Kidney (tissue), 14 donors: ENCODE measurements around the gene ERBB3. TPM values are rescaled to one million over a fixed set of nuclear protein-coding genes. Genes with fewer than 3 reads are reported as not detected.

Source experiments
- DNase-seq, 5 donors: peaks; one replicate each; pipeline ENCODE4 v3.0.0-alpha.2; 2013 to 2020
- FAIRE-seq: peaks from 2 replicates; lab custom pipeline; 2012; peaks lifted over from hg19 to GRCh38; lab: Jason Lieb, UNC
- H3K27ac ChIP-seq, 2 donors: one replicate each; pipeline ENCODE4 v1.7.0; 2013; ENCODE audit warnings: low read depth in 2 of 2, low read length in 2 of 2, inconsistent platforms in 1 of 2
- H3K27me3 ChIP-seq: one replicate; pipeline ENCODE4 v1.7.1; 2013; ENCODE audit warnings: low read length, inconsistent platforms; ENCODE audit not compliant: control insufficient read depth, insufficient read depth
- H3K36me3 ChIP-seq, 3 donors: one replicate each; pipeline versions ENCODE4 v1.7.0 to v1.7.1; 2013; ENCODE audit warnings: low read length in 3 of 3, control low read depth in 1 of 3, inconsistent platforms in 1 of 3; ENCODE audit not compliant: insufficient read depth in 3 of 3, control insufficient read depth in 2 of 3
- H3K4me1 ChIP-seq, 3 donors: one replicate each; pipeline versions ENCODE4 v1.7.0 to v1.7.1; 2013; ENCODE audit warnings: low read length in 3 of 3, inconsistent platforms in 1 of 3, low read depth in 1 of 3; ENCODE audit not compliant: control insufficient read depth in 2 of 3, insufficient read depth in 2 of 3
- H3K4me3 ChIP-seq, 3 donors: one replicate each; pipeline versions ENCODE4 v1.7.0 to v1.8.1; 2013; ENCODE audit warnings: low read length in 3 of 3, control low read depth in 1 of 3, inconsistent platforms in 1 of 3
- H3K9ac ChIP-seq, 3 donors: one replicate each; pipeline versions ENCODE4 v1.7.0 to v1.7.1; 2013; ENCODE audit warnings: low read length in 3 of 3, control low read depth in 1 of 3, inconsistent platforms in 1 of 3
- H3K9me3 ChIP-seq, 3 donors: one replicate each; pipeline versions ENCODE4 v1.7.0 to v1.7.1; 2013; ENCODE audit warnings: low read length in 3 of 3, control low read depth in 1 of 3, inconsistent platforms in 1 of 3; ENCODE audit not compliant: control insufficient read depth in 2 of 3, insufficient read depth in 1 of 3
- CTCF ChIP-seq: IDR thresholded peaks from 3 replicates; pipeline ENCODE4 v1.5.1; 2012; ENCODE audit warnings: mild to moderate bottlenecking, moderate library complexity, borderline replicate concordance; ENCODE audit not compliant: insufficient read depth; ENCODE audit errors: extremely low read depth
- intact Hi-C: fragments of 100-400 bp; cut with DNase I; formaldehyde crosslinking; loops from one replicate; pipeline ENCODE4 v1.11.1; 2022
- polyA plus RNA-seq: library from polyadenylated mRNA; stranded (reverse); fragments of 350-450 nt; fragmentation: Illumina TruSeq; extraction: RNeasy Lipid Tissue Mini Kit (QIAGEN cat#74804); gene quantifications from one replicate; pipeline ENCODE4 v1.2.3, GENCODE V29; 2014; ENCODE audit warnings: low read depth, low replicate concordance; ENCODE audit not compliant: insufficient read depth
- total RNA-seq: library from RNA; stranded (reverse); fragmentation: NEBNext Ultra II Directional; extraction: Animal tissue kit (Norgen Biotek cat#: 25700); gene quantifications from one replicate; pipeline ENCODE4 v1.2.1, GENCODE V29; 2021
- donor health status: control.
- donor health status: control.
- donor health status: control.
- donor health status: control.
- donor health status: control.
- donor health status: DM: yes; HTN: yes; CAD: no.
- donor health status: Normal renal cell carcinoma (clear cell type).

Gene ERBB3
- total and polyA plus RNA-seq, 2 donors from 2014 or later: 31.5 to 58.1 TPM

DNA sequence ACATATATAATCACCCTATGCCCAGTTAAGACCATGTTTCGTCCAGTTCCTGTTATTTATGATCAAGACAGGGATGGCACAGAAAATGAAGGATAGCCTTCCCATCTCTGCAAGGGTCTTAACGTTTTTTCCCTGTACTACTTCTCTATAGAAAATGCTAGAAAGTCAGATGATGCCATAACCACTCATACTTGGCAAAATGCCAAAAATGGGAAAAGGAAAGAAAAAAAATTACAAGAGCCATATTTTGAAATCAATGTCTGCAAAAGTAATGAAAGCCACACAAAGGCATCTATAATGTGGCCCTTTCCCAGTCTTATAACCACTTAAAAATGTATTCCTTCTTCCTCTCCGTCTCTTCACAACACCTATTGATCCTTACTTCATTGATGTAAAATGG is 70.6 kb downstream of the ERBB3 start:
- H3K9me3 ChIP-seq: no peaks in the 10 kb centered on the region
- H3K27ac ChIP-seq: no peak overlapping the region
- H3K36me3 ChIP-seq: peaks cover 0 to under 1% (median 0%) of the 10 kb centered on the region in 3 donors
- FAIRE-seq: no peak
- no peaks in the 10 kb centered on the region for H3K27me3 ChIP-seq
- no peak for TF ChIP-seq CTCF
- H3K4me1 ChIP-seq: peaks cover 0 to 23% (median 12%) of the 10 kb centered on the region in 3 donors
- no peak overlapping the region for H3K9ac ChIP-seq
- H3K4me3 ChIP-seq: no peak overlapping the region
- intact Hi-C loops: no loop called here
- no peak for DNase-seq

DNA sequence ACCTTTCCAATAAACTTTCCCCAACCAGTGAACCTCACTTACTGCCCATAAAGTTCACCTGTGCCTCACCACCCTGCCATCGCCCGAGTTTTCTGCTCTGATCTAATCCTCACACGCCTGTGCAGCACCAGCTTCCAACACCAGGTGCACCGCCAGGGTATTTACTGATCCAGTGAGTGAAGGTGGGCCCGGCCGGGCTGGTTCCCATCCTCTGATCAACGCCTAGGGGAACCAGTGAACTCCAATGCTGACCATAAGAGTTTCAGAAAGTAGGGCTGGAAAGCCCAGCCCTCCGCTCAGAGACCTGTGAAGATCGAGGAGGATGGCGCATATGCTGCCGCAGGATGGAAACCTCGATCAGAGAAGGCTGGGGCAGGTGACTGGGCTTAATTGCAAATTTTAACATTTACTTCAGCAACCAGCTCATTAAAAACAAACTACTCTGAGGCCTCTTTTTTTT is 71.7 kb downstream of the ERBB3 start:
- Histone ChIP-seq H3K36me3 (peaks cover 0 to 2% (median 0%) of the 10 kb centered on the region in 3 donors), H3K9ac (peak overlapping the region; percentile 57 to 83 (median 60)), H3K4me3 (peak overlapping the region; percentile 71 to 92 (median 82)), H3K4me1 (peaks cover 0 to 20% (median 10%) of the 10 kb centered on the region in 3 donors), H3K27ac (peak overlapping the region; percentile 87 to 91), H3K9me3 (no peaks in the 10 kb centered on the region), H3K27me3 (no peaks in the 10 kb centered on the region)
- no peak for TF ChIP-seq CTCF
- FAIRE-seq: no peak
- intact Hi-C loops: no loop called here
- peak; percentile 65 to 84 (median 73) for DNase-seq

GRCh38 chr12:56152132-56152755 is 72.3 kb downstream of the ERBB3 start, which contains the start of gene MYL6B:
Gene MYL6B, plus strand, starts transcription at chr12:56152587. Its CDS starts 1,332 bp downstream, at chr12:56153919.
- TF ChIP-seq CTCF: no peak
- H3K9ac ChIP-seq: peak within 1 kb of the TSS; percentile 68 to 93 (median 83)
- peaks cover 0 to 16% (median 10%) of the 10 kb centered on the region in 3 donors for H3K4me1 ChIP-seq
- DNase-seq (peak; percentile 92 to 98 (median 95)), FAIRE-seq (no peak)
- H3K27me3 ChIP-seq: no peaks in the 10 kb centered on the region
- peaks cover 0 to 2% (median 0%) of the 10 kb centered on the region in 3 donors for H3K36me3 ChIP-seq
- peak within 1 kb of the TSS; percentile 80 to 92 (median 82) for H3K4me3 ChIP-seq
- intact Hi-C loops: no loop called here
- no peaks in the 10 kb centered on the region for H3K9me3 ChIP-seq
- peak within 1 kb of the TSS; percentile 87 to 91 for H3K27ac ChIP-seq

Other genes with a start within 250 kb of the ERBB3 start
- gene MMP19, start 237.2 kb upstream of the ERBB3 start, total RNA-seq: 8.8 TPM
- gene MMP19, start 237.2 kb upstream of the ERBB3 start, polyA plus RNA-seq: 2.0 TPM
- gene PYM1, start 152.3 kb upstream of the ERBB3 start, total RNA-seq: 29.0 TPM
- gene PYM1, start 152.3 kb upstream of the ERBB3 start, polyA plus RNA-seq: 39.7 TPM
- gene DGKA, start 149.0 kb upstream of the ERBB3 start, total RNA-seq: 68.2 TPM
- 13.2 TPM for gene DGKA, start 149.0 kb upstream of the ERBB3 start, polyA plus RNA-seq
- gene PMEL, start 114.1 kb upstream of the ERBB3 start, total RNA-seq: 1.7 TPM
- 3.5 TPM for gene PMEL, start 114.1 kb upstream of the ERBB3 start, polyA plus RNA-seq
- 23.2 TPM for gene CDK2, start 113.3 kb upstream of the ERBB3 start, total RNA-seq
- 7.6 TPM for gene CDK2, start 113.3 kb upstream of the ERBB3 start, polyA plus RNA-seq
- 112 TPM for gene RAB5B, start 106.1 kb upstream of the ERBB3 start, total RNA-seq
- gene RAB5B, start 106.1 kb upstream of the ERBB3 start, polyA plus RNA-seq: 72.5 TPM
- gene SUOX, start 82.9 kb upstream of the ERBB3 start, total RNA-seq: 33.1 TPM
- gene SUOX, start 82.9 kb upstream of the ERBB3 start, polyA plus RNA-seq: 61.1 TPM
- gene IKZF4, start 59.1 kb upstream of the ERBB3 start, total RNA-seq: 9.4 TPM
- gene IKZF4, start 59.1 kb upstream of the ERBB3 start, polyA plus RNA-seq: 2.7 TPM
- gene RPS26, start 38.2 kb upstream of the ERBB3 start, total RNA-seq: 46.7 TPM
- gene RPS26, start 38.2 kb upstream of the ERBB3 start, polyA plus RNA-seq: 637 TPM
- 76.8 TPM for gene PA2G4, start 24.4 kb downstream of the ERBB3 start, total RNA-seq
- gene PA2G4, start 24.4 kb downstream of the ERBB3 start, polyA plus RNA-seq: 72.4 TPM
- gene RPL41, start 36.5 kb downstream of the ERBB3 start, total RNA-seq: 2,987 TPM
- gene RPL41, start 36.5 kb downstream of the ERBB3 start, polyA plus RNA-seq: 5,602 TPM
- 8.6 TPM for gene ZC3H10, start 38.1 kb downstream of the ERBB3 start, total RNA-seq
- 2.4 TPM for gene ZC3H10, start 38.1 kb downstream of the ERBB3 start, polyA plus RNA-seq
- gene ESYT1, start 48.1 kb downstream of the ERBB3 start, total RNA-seq: 104 TPM
- gene ESYT1, start 48.1 kb downstream of the ERBB3 start, polyA plus RNA-seq: 40.4 TPM
- gene MYL6B, start 72.4 kb downstream of the ERBB3 start, total RNA-seq: 48.2 TPM
- gene MYL6B, start 72.4 kb downstream of the ERBB3 start, polyA plus RNA-seq: 142 TPM
- 1,630 TPM for gene MYL6, start 78.2 kb downstream of the ERBB3 start, total RNA-seq
- 4,190 TPM for gene MYL6, start 78.2 kb downstream of the ERBB3 start, polyA plus RNA-seq
- 112 TPM for gene SMARCC2, start 109.3 kb downstream of the ERBB3 start, total RNA-seq
- 18.8 TPM for gene SMARCC2, start 109.3 kb downstream of the ERBB3 start, polyA plus RNA-seq
- gene RNF41, start 141.8 kb downstream of the ERBB3 start, total RNA-seq: 45.5 TPM
- gene RNF41, start 141.8 kb downstream of the ERBB3 start, polyA plus RNA-seq: 17.6 TPM
- gene NABP2, start 144.2 kb downstream of the ERBB3 start, total RNA-seq: 31.0 TPM
- 42.3 TPM for gene NABP2, start 144.2 kb downstream of the ERBB3 start, polyA plus RNA-seq
- gene SLC39A5, start 149.9 kb downstream of the ERBB3 start, total RNA-seq: 5.1 TPM
- gene SLC39A5, start 149.9 kb downstream of the ERBB3 start, polyA plus RNA-seq: 164 TPM
- gene ANKRD52, start 178.2 kb downstream of the ERBB3 start, total RNA-seq: 46.4 TPM
- 8.6 TPM for gene ANKRD52, start 178.2 kb downstream of the ERBB3 start, polyA plus RNA-seq
- gene COQ10A, start 186.8 kb downstream of the ERBB3 start, total RNA-seq: 14.5 TPM
- gene COQ10A, start 186.8 kb downstream of the ERBB3 start, polyA plus RNA-seq: 30.0 TPM
- gene CS, start 220.2 kb downstream of the ERBB3 start, total RNA-seq: 166 TPM
- 105 TPM for gene CS, start 220.2 kb downstream of the ERBB3 start, polyA plus RNA-seq
- gene CNPY2, start 235.8 kb downstream of the ERBB3 start, total RNA-seq: 112 TPM
- 156 TPM for gene CNPY2, start 235.8 kb downstream of the ERBB3 start, polyA plus RNA-seq